ENCODE results near the gene MAX. TPM values are rescaled to one million over a fixed set of nuclear protein-coding genes. Genes with fewer than 3 reads are reported as not detected.
A peak's percentile ranks its signal among the peaks of the same experiment; 100 is the strongest.

MAX gene
- 53.4 and 63.0 TPM in 2 replicates for total RNA-seq
- long read RNA-seq, partial matches to known transcripts, result 0 of 10 reads
- long read RNA-seq, other reads (novel, unspliced or antisense), result 5 of 10 reads

DNA sequence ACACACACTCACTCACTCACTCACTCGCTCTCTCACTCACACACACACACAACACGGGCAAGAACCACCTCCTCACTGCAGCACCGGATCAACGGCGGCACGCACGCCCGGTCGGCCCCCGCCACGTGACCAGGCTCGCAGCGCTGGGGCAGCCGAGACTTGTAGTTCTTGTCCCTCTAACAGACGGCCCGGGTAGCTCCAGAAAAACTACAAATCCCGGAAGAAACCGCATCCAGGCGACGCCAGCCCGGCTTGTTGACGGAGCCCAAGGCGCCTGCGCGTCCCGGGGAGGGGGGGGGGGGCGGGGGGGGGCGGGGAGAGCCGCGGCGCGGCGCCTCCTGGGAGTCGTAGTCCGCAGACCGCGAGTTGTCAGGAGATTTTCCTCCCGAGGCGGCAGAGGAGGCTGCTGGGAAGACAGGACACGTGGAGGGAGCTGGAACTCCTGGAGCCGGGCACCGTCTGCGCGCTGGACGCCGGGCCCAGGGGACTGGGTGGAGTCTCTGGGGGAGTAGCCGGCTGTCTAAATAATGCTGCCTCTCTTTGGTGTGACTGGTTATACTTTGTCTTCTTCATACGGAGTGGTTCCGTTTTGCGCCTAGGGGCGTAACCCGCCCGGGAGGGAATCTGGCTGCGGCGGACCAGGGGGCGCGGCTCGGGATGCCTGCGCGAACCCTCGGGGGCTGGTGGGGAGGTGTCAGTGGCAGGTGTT, at the start of gene MAX:
TSS of gene MAX (minus strand) at position 77 of the 709 bp plus-strand sequence. CDS start 178 bp downstream, outside the sequence.
- H3K27ac Mint-ChIP-seq, result peak within 1 kb of the TSS; percentile 96
- no peaks in the 10 kb centered on the region for H3K9me3 Mint-ChIP-seq (ENCODE audit: low read depth)

GRCh38 chr14:65151609-65151956, 49.3 kb upstream of the MAX start:
- Mint-ChIP-seq H3K36me3 (ENCODE audit: insufficient read depth) (no peaks in the 10 kb centered on the region), H3K9me3 (ENCODE audit: low read depth) (no peaks in the 10 kb centered on the region), H3K27ac (no peak overlapping the region), H3K27me3 (peaks cover 7% of the 10 kb centered on the region), H3K4me1 (ENCODE audit: low read depth) (peaks cover 2% of the 10 kb centered on the region), H3K4me3 (ENCODE audit: low read depth) (no peak overlapping the region)
- TF ChIP-seq, protein P1, sequence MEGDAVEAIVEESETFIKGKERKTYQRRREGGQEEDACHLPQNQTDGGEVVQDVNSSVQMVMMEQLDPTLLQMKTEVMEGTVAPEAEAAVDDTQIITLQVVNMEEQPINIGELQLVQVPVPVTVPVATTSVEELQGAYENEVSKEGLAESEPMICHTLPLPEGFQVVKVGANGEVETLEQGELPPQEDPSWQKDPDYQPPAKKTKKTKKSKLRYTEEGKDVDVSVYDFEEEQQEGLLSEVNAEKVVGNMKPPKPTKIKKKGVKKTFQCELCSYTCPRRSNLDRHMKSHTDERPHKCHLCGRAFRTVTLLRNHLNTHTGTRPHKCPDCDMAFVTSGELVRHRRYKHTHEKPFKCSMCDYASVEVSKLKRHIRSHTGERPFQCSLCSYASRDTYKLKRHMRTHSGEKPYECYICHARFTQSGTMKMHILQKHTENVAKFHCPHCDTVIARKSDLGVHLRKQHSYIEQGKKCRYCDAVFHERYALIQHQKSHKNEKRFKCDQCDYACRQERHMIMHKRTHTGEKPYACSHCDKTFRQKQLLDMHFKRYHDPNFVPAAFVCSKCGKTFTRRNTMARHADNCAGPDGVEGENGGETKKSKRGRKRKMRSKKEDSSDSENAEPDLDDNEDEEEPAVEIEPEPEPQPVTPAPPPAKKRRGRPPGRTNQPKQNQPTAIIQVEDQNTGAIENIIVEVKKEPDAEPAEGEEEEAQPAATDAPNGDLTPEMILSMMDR (IDR thresholded peaks at IDR 0.05; ENCODE audit: unreplicated experiment), result no peak
- no peak for DNase-seq (ENCODE audit: low spot score, unreplicated experiment)

More for the DNA sequence above, at the start of gene MAX:
- TF ChIP-seq, protein P1 (IDR thresholded peaks at IDR 0.05; ENCODE audit: unreplicated experiment), result no peak
- Mint-ChIP-seq H3K4me3 (ENCODE audit: low read depth) (peak within 1 kb of the TSS; percentile 88), H3K4me1 (ENCODE audit: low read depth) (peaks cover 9% of the 10 kb centered on the region), H3K27me3 (peaks cover 8% of the 10 kb centered on the region), H3K36me3 (ENCODE audit: insufficient read depth) (peaks cover 2% of the 10 kb centered on the region)
- peak; percentile 94 for DNase-seq (ENCODE audit: low spot score, unreplicated experiment)

- H3K4me3 Mint-ChIP-seq (ENCODE audit: low read depth), result no peak overlapping the region
- TF ChIP-seq, protein P1 (IDR thresholded peaks at IDR 0.05; ENCODE audit: unreplicated experiment), result no peak
- peaks cover 2% of the 10 kb centered on the region for H3K4me1 Mint-ChIP-seq (ENCODE audit: low read depth)
- no peak overlapping the region for H3K27ac Mint-ChIP-seq
- H3K9me3 Mint-ChIP-seq (ENCODE audit: low read depth), result no peaks in the 10 kb centered on the region
- no peaks in the 10 kb centered on the region for H3K36me3 Mint-ChIP-seq (ENCODE audit: insufficient read depth)
- peaks cover 11% of the 10 kb centered on the region for H3K27me3 Mint-ChIP-seq
- DNase-seq (ENCODE audit: low spot score, unreplicated experiment), result no peak
Observed at GRCh38 chr14:65150898-65151608, 48.7 kb upstream of the MAX start.

- no peak for DNase-seq (ENCODE audit: low spot score, unreplicated experiment)
- Mint-ChIP-seq H3K9me3 (ENCODE audit: low read depth) (no peaks in the 10 kb centered on the region), H3K4me3 (ENCODE audit: low read depth) (no peak overlapping the region), H3K27ac (no peak overlapping the region), H3K36me3 (ENCODE audit: insufficient read depth) (no peaks in the 10 kb centered on the region), H3K4me1 (ENCODE audit: low read depth) (peaks cover 2% of the 10 kb centered on the region), H3K27me3 (peaks cover 19% of the 10 kb centered on the region)
- TF ChIP-seq, protein P1 (IDR thresholded peaks at IDR 0.05; ENCODE audit: unreplicated experiment), result no peak
Observed at GRCh38 chr14:65149116-65149515, 46.8 kb upstream of the MAX start.

DNA sequence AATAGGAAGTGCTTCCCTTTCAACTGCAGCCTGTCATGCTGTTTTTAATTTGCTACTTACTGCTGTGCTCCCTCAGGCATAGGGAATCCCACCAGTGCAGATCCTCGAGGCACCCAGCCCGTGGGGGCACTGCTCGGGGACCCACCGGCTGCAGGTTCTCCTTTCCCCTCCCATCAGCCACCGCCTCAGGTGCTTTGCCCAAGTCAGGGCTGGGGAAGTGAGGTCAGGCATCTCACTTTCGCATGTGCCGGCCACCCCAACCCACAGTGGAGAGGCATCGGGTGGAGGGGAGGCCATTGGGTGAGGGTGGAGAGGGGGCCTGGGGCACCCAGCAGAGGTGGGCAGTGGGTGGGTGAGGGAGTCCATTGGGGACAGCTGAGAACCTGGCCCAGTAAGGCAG, 41.9 kb upstream of the MAX start:
- Mint-ChIP-seq H3K9me3 (ENCODE audit: low read depth) (no peaks in the 10 kb centered on the region), H3K4me3 (ENCODE audit: low read depth) (no peak overlapping the region), H3K27ac (no peak overlapping the region), H3K36me3 (ENCODE audit: insufficient read depth) (no peaks in the 10 kb centered on the region), H3K4me1 (ENCODE audit: low read depth) (peaks cover 8% of the 10 kb centered on the region), H3K27me3 (peaks cover 28% of the 10 kb centered on the region)
- TF ChIP-seq, protein P1 (IDR thresholded peaks at IDR 0.05; ENCODE audit: unreplicated experiment), result no peak
- no peak for DNase-seq (ENCODE audit: low spot score, unreplicated experiment)

Measured in progenitor cell of endocrine pancreas (in vitro differentiated cells).